GM19397 (cell line): ENCODE results near the gene HGF.

Experiments
- ATAC-seq: cut with Tn5 transposase; IDR thresholded peaks from one replicate; pipeline ENCODE4 v1.9.1; 2021; ENCODE audit warnings: mild to moderate bottlenecking, moderate library complexity; ENCODE audit not compliant: unreplicated experiment

Gene HGF

DNA sequence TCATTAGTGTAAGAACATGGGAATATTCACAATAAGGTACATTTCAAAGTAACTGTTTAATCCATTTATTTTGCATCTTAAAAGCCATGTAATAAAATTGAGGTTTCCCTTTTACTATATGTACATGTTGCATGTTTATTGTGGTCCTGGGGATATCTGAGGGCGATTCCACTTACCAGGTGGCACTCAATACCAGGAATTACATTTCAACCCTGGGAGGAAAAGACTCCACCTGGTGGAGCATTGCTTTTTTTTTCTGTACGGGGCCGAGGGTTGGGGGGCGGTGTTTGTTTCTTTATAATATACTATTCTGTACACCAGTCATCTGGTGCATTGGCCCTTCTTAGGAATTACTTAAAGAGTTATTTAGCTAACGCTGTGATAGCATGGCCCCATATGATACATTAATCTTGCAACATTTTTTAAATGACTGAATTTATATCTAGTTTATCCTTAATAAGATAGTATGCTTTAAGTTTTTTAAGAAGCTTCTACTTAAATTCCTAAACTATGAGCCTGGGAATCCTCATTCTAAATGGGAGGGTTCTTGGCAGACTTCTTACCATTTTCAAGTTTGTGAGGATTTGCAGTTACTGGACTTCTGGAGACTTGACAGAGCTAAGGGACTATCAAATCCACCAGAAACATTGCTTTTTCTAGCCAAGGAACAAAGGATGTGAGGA lies 7.2 kb upstream of the HGF start:
- no peak for ATAC-seq

DNA sequence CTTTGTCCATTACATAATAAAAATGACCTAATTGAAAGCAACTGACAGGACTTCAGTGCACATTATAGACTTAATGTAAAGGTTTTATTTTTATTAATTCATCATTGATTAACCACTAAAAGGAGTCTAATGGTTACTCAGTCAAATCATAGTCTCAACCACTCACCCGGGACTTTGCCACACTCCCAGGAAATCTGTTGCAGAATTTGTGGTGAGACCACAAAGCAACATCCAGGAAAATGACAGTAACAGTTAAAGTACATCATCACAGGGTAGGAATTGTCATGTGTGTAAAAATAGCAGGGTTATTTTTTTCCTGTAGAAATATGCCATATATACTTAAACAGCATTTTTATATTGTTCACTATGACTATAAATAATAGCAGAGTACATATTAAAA lies 6.3 kb upstream of the HGF start:
- ATAC-seq, result no peak

DNA sequence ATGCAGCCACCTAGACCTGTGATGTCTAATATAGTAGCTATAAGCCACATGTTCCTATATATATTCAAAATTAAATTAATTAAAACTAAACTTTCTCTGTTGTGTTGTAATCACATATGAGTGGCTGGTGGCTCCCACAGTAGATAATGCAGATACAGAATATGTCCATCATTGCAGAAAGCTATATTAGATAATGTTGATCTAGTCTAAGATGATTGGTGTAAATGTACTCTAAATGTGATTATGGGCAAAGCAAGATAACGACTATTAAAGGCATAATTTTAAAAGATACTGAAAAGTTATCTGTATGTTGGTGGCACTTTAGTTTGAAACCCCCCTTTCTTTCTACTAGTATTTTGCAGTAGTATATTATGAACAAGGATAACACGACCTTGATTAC lies 5.7 kb upstream of the HGF start:
- ATAC-seq, result no peak

DNA sequence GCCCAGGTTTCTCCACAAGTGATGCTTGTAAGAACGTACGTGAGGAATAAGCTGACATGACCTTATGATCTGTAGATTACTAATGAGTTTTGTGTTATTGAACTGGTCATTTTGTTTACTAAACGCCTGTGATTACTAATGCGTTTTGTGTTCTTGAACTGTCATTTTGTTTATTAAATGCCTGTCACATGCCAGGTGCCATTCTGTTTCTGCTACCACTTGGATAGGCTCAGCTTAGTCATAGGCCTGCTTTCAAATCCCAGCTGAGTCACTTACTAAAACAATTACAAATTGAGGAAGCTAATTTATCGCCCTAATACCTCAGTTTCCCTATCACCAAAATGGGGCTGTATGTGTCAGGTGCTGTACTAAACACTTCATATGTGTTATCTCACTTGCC lies 4.7 kb upstream of the HGF start:
- ATAC-seq, result no peak

DNA sequence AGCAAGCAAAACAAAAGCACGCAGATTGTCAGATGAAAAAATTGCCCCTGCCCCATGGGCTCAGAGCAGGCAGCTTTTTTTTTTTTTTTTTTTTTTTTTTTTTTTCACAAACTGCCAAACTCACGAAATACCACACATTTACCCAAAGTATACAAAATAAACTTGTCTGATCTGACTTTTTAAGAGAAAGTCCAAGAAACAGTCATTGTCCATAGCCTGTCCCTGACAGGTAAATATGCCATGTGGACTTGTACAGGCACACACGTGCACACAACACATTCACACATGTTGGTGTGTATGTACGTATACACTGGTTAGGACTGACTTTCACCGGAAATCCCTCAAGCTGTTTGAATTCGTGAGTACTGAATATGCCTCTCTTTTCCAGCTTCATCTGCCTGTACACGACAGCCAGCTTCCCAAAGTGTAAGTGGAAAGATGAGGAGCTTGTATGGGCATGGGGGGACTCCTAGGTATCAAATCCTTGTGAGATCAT lies 929 bp upstream of the HGF start:
- ATAC-seq, result no peak

DNA sequence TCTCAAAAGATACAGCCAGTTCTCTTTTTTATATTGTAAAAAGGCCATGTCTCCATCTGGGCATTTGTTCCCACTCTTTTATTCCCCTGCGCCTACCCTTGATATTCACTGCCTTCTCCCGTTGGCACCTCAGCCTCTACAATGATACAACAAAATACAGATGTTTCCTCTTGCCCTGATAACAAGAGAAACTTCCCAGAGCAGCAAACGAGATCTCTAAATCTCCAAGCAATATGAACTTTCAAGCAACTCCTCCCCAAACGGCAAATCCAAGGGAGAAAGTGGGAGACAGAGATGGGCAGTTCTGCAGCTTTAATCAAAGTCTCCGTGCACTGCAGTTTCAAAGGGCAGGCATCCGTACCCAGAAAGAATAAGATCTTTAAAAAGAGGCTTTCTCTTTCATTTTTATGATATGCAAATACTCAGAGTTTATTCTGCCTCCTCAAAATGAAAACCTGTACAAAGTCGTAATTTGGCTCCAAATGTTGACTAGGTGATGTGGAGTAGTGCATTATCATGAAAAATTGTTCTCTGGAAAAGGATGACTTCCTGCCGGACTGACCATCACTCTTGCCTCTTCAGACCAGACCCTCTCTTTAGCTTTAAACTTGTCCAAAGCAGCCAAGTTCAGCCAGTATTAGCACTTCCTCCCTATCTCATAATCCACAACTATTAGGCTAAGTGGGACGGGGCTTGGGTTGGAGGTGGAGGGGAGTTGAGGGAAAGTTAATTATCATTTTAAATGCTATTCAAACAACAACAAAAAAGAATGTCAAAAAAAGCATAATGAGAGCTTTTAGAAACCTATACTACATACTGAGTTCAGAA lies 682 bp downstream of the HGF start:
- no peak for ATAC-seq

DNA sequence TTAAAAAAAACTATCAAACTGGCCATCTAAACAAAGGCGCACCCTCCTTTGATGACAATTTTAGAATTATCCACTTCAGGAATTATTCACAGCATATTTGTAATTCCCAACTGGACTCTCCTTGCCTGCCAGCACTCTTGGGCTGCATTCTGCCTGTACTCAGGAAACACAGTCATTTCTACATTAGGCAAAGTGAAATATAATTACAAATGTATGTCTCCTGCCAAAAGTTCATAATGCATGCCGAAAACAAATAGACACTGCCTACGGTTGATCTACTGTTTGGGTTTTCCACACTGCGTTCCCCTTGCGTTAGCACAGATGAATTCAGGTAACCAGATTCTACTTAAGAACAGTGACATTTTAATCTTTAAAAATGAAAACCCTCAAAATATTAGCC lies 1.9 kb downstream of the HGF start:
- no peak for ATAC-seq

DNA sequence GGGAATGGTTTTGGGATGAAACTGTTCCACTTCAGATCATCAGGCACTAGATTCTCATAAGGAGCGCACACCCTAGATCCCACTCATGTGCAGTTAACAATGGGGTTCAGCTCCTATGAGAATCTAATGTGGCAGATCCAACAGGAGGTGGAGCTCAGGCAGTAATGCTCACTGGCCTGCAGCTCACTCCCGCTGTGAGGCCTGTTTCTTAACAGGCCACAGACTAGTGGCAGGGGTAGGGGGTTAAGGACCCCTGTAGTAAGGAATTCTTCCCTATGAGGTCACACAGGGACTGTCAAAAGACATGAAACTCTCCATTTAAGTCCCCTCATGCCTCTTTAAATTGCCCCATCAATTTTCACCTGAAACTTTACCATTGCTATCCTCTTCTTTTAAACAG lies 8.0 kb downstream of the HGF start:
- no peak for ATAC-seq

DNA sequence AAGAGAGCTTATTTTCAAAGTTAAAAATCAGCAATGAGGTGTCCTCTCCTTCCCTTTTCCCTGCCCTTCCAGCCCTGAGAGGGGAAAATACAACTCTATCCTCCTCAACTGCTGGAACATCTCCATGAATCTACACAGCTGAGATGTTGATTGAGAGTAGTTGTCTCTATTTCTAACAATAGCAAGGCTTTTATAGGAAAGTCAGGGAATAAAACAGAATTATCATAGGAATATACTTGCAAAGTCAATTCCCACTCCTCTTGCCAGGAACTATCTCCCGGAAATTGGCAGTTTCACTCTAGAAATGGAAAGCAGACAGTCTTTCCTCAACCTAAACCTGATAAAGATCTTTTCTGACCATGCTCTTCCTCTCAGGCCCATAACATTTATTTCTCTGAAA lies 8.8 kb downstream of the HGF start:
- no peak for ATAC-seq

DNA sequence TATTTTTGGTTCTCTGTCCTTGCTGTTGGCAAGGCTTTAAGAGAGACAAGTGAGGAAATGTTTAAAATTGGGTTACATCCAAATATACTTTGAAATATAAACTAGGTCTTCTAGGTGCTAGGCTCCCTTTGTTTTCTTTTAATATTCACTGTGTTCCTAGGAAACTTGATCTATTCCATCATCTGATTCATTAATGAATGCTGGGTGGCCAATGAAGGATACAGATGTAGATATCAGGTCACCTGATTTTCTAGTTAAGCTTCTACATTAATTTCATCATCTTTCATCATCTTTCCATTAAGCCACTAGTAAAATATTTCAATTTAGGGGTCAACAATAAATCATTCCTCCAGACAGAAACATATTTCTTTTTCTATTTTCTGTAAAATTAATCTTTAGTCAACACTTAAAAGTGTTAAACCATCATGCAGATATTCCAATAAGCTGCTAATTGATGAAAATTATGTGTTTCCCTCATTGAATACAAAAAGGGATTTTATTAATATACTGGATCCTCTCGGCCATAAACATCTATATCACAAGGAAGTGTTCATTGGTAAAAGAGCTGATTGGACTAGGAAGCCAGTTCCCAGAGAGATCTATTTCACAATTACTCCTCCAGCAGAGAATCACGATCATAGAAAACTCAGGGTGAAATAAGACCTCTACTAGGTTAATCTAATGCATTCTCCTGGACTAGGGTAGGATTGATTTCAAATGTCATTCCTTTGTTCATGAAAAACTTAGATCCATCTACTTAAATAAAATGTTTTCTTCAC lies 14.7 kb downstream of the HGF start:
- ATAC-seq, result no peak

DNA sequence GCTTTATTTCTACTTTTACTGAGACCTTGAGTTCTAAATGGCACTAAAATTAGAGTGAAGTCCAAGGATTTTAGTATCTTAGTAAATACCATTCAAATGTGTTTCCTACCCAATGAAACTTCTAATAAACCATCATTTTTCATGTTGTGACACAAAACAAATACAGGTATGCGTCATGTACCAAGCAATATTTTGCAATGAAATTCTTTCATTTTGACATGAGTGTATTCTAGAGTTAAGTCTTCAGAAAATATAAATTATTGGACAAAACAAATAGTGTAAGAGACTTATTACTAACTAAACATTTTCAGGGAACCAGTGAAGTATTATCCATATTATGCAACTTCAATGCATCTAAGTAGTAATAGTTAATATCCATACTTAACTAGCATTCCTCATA lies 16.5 kb downstream of the HGF start:
- ATAC-seq, result no peak

DNA sequence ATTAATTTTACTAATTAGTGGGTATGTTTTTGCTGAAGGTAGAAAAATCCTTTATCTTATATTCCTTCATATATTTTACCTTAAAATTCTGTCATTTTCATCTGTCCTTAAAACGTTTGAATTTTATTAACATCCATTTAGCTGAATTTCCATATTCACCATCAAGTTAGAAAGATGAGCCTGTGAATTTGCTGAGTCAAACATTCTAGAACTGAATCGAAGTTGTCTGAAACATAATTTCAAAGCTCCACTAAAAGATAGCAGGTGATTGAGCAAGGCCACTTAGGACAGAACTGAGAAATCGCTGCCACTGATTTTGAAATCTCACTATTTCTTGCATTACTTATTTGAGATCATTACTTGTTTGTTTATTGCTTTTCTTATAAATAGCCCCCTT lies 17.5 kb downstream of the HGF start:
- no peak for ATAC-seq

DNA sequence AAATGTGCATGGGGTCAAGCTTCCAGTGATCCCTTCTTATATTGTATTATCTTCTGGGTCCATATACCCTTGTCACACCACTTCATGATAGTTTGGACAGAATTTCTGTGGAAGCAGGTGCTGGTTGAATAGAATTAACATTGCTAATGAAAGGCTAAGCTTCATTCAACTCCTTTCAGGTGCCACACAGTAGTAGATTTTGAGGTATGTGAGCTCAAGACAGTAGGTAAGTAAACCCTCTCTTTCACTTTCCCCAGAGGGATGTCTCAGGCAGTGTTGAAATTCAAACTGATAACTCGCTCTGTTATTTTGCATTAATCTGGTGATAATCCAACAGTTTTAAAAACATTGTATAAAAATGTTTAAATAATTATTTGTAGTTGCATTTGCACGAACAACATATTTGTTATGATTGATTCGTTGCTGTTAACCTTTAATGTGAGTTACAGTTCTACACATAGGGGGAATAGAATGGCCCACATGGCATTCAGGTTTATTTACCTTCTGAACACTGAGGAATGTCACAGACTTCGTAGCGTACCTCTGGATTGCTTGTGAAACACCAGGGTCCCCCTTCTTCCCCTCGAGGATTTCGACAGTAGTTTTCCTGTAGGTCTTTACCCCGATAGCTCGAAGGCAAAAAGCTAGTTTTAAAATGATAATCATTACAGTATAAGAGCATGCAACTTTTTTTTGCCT lies 18.1 kb downstream of the HGF start:
- no peak for ATAC-seq

DNA sequence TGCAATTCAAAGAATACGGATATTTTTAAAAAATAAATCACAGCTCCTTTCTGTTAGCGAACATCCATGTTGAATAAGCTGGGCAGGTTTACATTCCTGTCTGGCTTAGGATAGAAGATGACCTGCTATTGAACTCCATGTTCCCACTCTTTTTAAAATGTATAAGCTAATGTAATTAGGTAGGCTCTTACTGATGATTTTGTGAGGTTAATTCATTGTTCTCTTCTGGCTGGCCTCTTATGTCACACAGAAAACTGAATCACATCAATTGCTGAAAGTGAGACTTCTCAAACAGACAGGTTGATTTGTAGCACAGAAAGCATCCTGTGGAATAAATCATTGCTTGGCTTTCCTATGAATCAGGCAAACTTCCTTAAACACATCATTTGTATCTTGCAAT lies 24.2 kb downstream of the HGF start:
- ATAC-seq, result no peak

DNA sequence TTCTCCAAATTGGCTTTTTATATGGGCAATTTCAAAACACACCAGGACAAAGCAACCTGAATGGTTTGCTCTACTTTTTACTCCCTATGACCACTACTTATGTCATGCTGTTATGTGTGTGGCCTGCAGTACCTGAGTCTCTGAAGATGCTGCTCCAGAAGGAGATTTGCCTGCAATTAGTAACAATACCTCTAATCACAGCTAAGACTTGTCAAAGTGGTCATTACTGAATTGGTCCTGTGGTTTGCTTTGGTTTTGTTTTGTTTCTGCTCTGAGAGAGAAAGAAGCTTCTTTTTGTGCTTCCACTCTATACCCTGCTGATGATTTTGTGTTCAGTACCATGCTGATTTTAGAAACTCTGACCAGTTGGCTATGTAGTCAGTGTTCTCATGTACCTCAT lies 25.5 kb downstream of the HGF start:
- no peak for ATAC-seq

DNA sequence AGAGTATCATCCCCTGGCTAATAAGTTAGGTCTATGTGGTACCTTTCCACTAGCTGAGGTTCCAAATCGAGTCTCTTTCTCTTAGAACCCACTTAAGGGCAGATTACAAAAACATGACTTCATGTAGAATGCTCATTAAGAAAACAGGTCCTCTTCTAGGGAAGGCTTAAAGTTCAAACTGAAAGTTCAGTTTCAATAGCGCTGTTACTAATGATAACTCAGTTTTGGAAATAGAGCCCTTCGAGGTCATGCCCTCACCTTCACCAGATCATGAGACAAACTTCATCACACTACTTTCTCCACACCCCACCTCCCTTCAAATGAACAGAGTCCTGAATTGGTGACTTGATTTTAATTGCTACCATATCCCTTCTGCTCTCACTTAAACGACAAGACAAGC lies 26.2 kb downstream of the HGF start:
- ATAC-seq, result no peak

DNA sequence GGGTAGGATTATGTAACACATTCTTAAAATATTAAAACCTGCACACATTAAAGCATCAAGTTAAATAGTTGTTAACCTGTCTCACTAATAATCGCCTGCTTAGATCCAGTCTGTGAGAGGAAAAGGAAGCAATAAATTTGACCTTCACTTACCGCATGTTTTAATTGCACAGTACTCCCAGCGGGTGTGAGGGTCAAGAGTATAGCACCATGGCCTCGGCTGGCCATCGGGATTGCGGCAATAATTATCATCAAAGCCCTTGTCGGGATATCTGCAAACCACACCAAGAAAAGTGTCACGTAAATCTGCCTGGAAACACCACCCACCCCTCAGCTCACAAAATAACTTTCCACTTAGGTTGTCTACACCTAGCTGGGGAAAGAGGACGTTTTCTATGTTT lies 26.6 kb downstream of the HGF start:
- no peak for ATAC-seq

DNA sequence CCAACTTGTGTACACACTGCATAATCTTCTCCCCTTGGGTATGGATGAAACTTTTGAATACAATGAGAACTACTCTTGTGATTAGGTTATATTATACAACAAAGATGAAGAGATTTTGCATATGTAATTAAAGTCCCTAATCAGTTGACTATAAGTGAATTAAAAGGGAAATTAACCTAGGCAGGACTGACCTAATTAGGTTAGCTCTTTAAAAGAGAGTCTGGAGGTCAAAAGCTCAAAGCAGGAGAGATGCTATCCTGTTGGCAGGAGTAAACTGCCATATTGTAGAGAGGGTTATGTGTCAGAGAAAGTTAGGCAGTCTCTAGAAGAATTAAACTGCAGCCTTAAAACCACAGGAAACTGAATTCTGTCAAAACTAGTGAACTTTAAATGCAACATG lies 29.4 kb downstream of the HGF start:
- ATAC-seq, result no peak

DNA sequence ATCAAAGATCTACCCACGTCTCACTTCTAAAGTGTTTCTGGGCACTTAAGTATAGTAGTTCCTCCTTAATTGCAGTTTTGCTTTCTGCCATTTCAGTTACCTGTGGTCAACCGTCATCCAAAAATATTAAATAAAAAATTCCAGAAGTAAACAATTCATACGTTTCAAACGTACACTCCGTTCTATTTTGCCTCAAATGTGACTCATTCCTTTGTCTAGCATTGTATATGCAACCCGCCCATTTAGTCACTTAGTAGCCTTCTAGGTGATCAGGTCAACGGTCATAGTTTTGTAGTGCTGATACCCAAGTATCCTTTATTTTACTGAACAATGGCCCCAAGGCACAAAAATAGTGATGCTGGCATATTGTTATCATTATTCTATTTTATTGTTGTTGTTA lies 33.8 kb downstream of the HGF start:
- ATAC-seq, result no peak

DNA sequence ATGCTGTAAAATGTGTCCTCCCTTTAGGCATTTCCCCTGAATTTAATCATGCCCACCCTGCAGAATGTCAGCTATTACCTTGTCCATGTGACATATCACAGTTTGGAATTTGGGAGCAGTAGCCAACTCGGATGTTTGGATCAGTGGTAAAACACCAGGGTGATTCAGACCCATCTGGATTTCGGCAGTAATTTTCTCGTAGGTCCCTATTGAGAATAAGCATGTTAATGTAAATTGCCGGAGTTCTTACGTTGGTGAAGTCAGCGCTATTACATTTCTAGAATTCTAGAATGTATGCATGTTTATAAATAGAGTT lies 44.1 kb downstream of the HGF start:
- no peak for ATAC-seq
